Measurements from ENCODE around the gene HINT2.
A peak's percentile ranks its signal among the peaks of the same experiment; 100 is the strongest.

HINT2 gene

GRCh38 chr9:35811381-35812024 is 3.3 kb downstream of the HINT2 start:
- Mint-ChIP-seq H3K27me3 (no peaks in the 10 kb centered on the region), H3K27ac (peak overlapping the region; percentile 91), H3K4me1 (peaks cover 21 to 43% of the 10 kb centered on the region in 2 donors), H3K9me3 (no peaks in the 10 kb centered on the region), H3K4me3 (peak overlapping the region; percentile 83 to 86), H3K36me3 (peaks cover 19 to 21% of the 10 kb centered on the region in 2 donors)
- ATAC-seq (replicated peaks) (no peak), DNase-seq (no peak)

DNA sequence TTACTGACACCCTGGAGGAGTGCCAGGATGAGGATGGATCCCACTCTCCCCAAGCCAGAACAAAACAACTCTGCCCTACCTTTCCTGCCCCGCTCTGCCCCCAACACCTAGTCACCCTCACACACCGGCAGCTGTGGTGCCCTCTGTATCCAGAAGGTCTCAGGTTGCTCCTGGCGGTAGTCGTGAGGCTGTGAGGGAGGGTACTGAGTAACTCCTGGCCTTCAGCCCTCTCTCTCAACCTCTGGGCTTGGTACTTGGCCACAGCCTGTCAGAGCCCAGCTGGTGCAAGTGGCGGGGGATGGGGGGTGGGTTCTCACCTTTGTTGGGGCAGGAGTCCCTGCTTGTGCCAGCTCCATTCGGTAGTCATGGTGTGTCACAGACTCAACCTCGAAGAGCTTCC is 4.7 kb downstream of the HINT2 start:
- Mint-ChIP-seq H3K4me3 (no peak overlapping the region), H3K36me3 (peaks cover 19 to 32% of the 10 kb centered on the region in 2 donors), H3K4me1 (peaks cover 17 to 38% of the 10 kb centered on the region in 2 donors), H3K27ac (no peak overlapping the region), H3K9me3 (no peaks in the 10 kb centered on the region), H3K27me3 (no peaks in the 10 kb centered on the region)
- DNase-seq: no peak
- ATAC-seq (replicated peaks): no peak

GRCh38 chr9:35808433-35808832 is 6.4 kb downstream of the HINT2 start:
- ATAC-seq (replicated peaks): no peak

DNA sequence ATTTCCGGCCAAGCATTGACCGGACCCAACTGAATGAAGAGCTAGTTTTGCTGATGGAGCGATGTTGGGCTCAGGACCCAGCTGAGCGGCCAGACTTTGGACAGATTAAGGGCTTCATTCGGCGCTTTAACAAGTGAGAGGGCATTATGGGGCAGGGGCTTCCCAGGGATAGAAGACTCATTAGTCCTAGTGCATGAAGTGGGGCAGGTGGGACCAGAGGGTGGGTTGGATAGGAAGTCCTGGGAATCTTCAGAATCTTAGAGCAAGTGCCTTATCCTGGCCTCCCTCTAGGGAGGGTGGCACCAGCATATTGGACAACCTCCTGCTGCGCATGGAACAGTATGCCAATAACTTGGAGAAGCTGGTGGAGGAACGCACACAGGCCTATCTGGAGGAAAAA is 8.7 kb downstream of the HINT2 start:
- peaks cover 33 to 48% of the 10 kb centered on the region in 2 donors for H3K36me3 Mint-ChIP-seq
- DNase-seq (no peak), ATAC-seq (replicated peaks) (no peak)
- H3K4me3 Mint-ChIP-seq: no peak overlapping the region
- H3K27me3 Mint-ChIP-seq: no peaks in the 10 kb centered on the region
- no peak overlapping the region for H3K27ac Mint-ChIP-seq
- H3K4me1 Mint-ChIP-seq: peaks cover 2 to 6% of the 10 kb centered on the region in 2 donors
- H3K9me3 Mint-ChIP-seq: no peaks in the 10 kb centered on the region

More at GRCh38 chr9:35808433-35808832, 6.4 kb downstream of the HINT2 start:
- Mint-ChIP-seq H3K4me1 (peaks cover 11 to 28% of the 10 kb centered on the region in 2 donors), H3K9me3 (no peaks in the 10 kb centered on the region), H3K27ac (no peak overlapping the region), H3K36me3 (peaks cover 21 to 36% of the 10 kb centered on the region in 2 donors), H3K27me3 (no peaks in the 10 kb centered on the region), H3K4me3 (no peak overlapping the region)
- no peak for DNase-seq

DNA sequence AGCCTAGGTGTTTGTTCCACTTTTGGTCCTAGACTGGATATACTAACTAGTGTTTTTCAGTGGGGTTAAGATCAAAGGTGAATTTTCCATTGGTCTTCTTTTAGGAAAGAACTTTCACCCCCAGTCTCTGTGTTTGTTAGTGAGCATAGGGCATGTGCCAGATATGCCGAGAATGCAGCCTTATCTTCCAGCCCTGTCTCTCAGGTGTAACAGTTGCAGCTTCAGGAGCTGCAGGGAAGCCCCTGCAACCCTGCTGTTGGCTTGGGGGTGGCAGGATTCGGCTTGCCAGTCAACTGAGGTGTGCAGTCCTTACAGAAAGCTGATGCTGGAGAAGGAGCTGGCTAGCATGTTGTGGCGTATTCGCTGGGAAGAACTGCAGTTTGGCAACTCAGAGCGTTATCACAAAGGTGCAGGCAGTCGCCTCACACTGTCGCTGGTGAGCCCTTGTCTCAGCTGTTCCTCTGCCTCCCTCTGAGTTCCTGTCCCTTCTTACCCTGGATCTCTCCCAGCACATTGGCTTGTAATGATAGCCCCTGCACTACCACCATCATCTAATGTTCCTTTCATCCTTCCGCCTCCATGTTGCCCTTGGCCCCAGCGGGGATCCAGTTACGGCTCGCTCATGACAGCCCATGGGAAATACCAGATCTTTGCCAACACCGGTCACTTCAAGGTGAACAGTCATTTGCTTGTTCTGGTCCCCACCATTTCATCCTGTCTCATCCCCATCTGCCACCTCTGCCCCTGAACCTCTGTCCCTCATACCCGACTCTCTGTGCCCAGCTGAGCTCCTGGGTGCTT is 13.3 kb downstream of the HINT2 start:
- no peak for DNase-seq
- H3K27me3 Mint-ChIP-seq: no peaks in the 10 kb centered on the region
- no peak overlapping the region for H3K4me3 Mint-ChIP-seq
- peaks cover 5 to 6% of the 10 kb centered on the region in 2 donors for H3K4me1 Mint-ChIP-seq
- peaks cover 31 to 47% of the 10 kb centered on the region in 2 donors for H3K36me3 Mint-ChIP-seq
- no peaks in the 10 kb centered on the region for H3K9me3 Mint-ChIP-seq
- ATAC-seq (replicated peaks): no peak
- no peak overlapping the region for H3K27ac Mint-ChIP-seq

DNA sequence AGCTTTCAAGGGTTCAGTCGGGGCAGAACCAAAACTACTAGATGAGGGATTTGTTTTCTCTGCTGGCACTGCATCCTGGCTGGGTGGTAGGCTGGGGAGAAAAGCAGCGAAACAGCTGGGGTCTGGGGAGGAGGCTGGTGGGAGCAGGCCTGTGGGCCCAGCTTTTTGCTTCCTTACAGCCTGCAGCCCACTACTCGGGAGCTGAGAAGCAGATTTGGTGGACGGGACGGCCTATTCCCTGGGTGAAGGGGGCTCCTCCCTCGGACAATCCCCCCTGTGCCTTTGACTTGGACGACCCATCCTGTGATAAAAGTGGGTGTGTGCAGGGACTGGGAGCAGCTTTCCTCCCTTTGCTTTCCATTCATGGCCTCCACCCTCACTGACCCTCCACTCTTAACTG is 14.3 kb downstream of the HINT2 start:
- no peak for ATAC-seq (replicated peaks)
- no peak for DNase-seq
- Mint-ChIP-seq H3K27me3 (no peaks in the 10 kb centered on the region), H3K9me3 (no peaks in the 10 kb centered on the region), H3K36me3 (peaks cover 31 to 43% of the 10 kb centered on the region in 2 donors), H3K4me1 (peaks cover 5 to 6% of the 10 kb centered on the region in 2 donors), H3K4me3 (no peak overlapping the region), H3K27ac (peak overlapping the region; percentile 7)

- H3K27ac Mint-ChIP-seq: peak overlapping the region; percentile 25
- ATAC-seq (replicated peaks): peak; percentile 48 to 60
Measured at GRCh38 chr9:35798658-35799374, 16.0 kb downstream of the HINT2 start.

DNA sequence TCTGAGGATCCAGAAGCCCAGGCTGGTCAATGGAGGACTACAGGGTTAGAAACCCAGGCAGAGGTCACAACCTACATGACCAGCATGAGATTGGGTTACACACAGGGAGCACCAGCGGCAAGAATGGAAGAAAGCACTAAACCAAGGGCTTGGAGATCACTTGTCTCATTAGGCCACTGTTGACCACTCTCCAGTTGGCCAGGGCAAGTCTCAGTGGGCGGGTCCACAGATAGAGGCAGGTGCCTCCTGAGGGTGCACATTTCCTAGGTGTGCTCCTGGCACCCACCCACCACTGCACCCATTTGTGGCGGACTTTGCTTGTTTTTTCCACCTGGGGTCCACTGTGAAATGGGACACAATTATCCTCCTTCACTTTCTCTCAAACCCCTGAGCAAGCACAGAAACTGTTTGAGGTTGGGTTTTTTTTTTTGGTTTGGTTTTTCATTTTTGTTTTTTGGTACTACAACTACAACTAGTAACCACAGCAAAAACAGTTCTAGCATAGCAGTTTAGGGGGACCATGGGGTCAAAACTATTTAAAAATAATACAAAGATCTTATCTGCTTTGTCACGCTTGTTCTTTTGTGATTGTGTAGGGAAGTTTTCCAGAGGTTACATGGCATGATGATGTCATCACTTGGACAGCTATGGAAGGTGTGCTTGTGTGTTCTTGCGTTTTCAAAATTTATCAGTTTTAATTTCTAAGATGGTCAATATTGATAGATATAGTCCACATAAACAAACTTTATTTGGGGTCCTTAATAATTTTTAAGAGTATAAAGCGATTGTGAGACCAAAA is 17.3 kb downstream of the HINT2 start:
- Mint-ChIP-seq H3K36me3 (peaks cover 32 to 41% of the 10 kb centered on the region in 2 donors), H3K9me3 (no peaks in the 10 kb centered on the region), H3K4me3 (no peak overlapping the region), H3K27me3 (no peaks in the 10 kb centered on the region), H3K4me1 (peaks cover 6 to 7% of the 10 kb centered on the region in 2 donors), H3K27ac (no peak overlapping the region)
- DNase-seq (no peak), ATAC-seq (replicated peaks) (no peak)

More at GRCh38 chr9:35798658-35799374, 16.0 kb downstream of the HINT2 start:
- no peaks in the 10 kb centered on the region for H3K27me3 Mint-ChIP-seq
- no peak overlapping the region for H3K4me3 Mint-ChIP-seq
- peaks cover 6 to 7% of the 10 kb centered on the region in 2 donors for H3K4me1 Mint-ChIP-seq
- no peak for DNase-seq
- H3K9me3 Mint-ChIP-seq: no peaks in the 10 kb centered on the region
- peaks cover 30 to 37% of the 10 kb centered on the region in 2 donors for H3K36me3 Mint-ChIP-seq

DNA sequence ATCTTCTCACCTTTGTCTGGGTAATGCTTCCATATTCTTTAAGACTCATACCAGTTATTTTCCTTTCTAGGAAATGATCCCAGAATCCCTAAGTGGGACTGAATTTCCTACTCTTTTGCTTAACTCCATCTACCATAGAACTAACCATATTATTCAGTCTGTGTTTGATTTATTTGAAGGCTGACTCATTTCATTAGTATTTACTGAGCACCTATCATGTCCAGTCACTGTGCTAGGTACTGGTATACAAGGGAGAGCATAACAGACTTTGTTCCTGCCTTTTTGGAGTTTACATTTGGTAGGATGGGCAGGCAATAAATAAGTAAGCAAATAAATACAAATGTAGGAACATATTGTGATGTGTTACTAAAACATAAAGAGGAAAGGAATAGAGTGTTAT is 19.1 kb downstream of the HINT2 start:
- Mint-ChIP-seq H3K27me3 (peaks cover 6% of the 10 kb centered on the region in 2 donors), H3K4me3 (no peak overlapping the region), H3K4me1 (peaks cover 12% of the 10 kb centered on the region in 2 donors), H3K27ac (no peak overlapping the region), H3K9me3 (no peaks in the 10 kb centered on the region), H3K36me3 (peaks cover 22 to 31% of the 10 kb centered on the region in 2 donors)
- no peak for ATAC-seq (replicated peaks)
- DNase-seq: no peak

GRCh38 chr9:35793461-35793860 is 21.4 kb downstream of the HINT2 start:
- Mint-ChIP-seq H3K27me3 (peaks cover 9 to 12% of the 10 kb centered on the region in 2 donors), H3K4me3 (no peak overlapping the region), H3K36me3 (peaks cover 15 to 26% of the 10 kb centered on the region in 2 donors), H3K4me1 (peaks cover 13 to 22% of the 10 kb centered on the region in 2 donors), H3K27ac (no peak overlapping the region), H3K9me3 (no peaks in the 10 kb centered on the region)
- DNase-seq (no peak), ATAC-seq (replicated peaks) (no peak)

DNA sequence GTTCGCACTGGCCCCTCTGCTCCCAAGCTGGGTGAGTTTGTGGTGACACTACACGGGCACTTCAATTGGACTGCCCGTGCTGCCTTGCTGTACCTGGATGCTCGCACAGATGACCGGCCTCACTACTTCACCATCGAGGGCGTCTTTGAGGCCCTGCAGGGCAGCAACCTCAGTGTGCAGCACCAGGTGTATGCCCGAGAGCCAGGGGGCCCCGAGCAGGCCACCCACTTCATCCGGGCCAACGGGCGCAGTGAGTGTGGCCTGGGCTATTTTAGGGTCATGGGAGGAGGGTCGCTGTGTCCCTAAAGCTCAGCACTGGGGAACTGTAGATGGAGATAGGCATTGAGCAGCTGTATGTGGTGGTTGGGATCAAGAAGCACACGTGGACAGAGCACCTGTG is 22.0 kb downstream of the HINT2 start:
- Mint-ChIP-seq H3K27me3 (peaks cover 9 to 12% of the 10 kb centered on the region in 2 donors), H3K9me3 (no peaks in the 10 kb centered on the region), H3K27ac (peak overlapping the region; percentile 60), H3K4me1 (peaks cover 13 to 21% of the 10 kb centered on the region in 2 donors), H3K36me3 (peaks cover 15 to 27% of the 10 kb centered on the region in 2 donors), H3K4me3 (peak overlapping the region in 1 of 2 donors; percentile 31)
- no peak for ATAC-seq (replicated peaks)
- no peak for DNase-seq

DNA sequence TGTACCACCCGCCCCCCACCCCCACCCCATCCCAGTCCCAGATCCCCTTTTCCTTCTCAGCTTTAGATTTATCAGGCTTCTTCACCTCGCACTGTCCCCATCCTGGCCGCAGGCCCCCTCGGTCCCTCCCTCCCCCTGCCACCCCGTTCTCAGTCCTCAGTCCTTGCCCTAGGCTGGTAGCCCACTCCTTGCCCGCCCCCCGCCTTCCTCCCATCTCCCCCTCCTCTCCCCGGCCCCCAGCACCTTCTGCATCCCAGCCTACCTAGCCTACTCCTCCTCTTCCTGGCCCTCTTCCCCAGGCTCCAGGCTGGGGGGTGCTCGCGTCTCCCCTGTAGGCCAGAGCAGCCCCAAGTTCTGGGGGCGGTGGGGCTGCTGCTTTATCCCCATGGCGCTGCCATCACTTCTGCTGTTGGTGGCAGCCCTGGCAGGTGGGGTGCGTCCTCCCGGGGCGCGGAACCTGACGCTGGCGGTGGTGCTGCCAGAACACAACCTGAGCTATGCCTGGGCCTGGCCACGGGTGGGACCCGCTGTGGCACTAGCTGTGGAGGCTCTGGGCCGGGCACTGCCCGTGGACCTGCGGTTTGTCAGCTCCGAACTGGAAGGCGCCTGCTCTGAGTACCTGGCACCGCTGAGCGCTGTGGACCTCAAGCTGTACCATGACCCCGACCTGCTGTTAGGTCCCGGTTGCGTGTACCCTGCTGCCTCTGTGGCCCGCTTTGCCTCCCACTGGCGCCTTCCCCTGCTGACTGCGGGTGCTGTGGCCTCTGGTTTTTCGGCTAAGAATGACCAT is 22.6 kb downstream of the HINT2 start:
- ATAC-seq (replicated peaks) (no peak), DNase-seq (no peak)
- Mint-ChIP-seq H3K27ac (no peak overlapping the region), H3K4me3 (peak overlapping the region in 1 of 2 donors; percentile 31), H3K36me3 (peaks cover 15 to 33% of the 10 kb centered on the region in 2 donors), H3K4me1 (peaks cover 13 to 21% of the 10 kb centered on the region in 2 donors), H3K9me3 (no peaks in the 10 kb centered on the region), H3K27me3 (peaks cover 9 to 12% of the 10 kb centered on the region in 2 donors)

- ATAC-seq (replicated peaks): no peak
- H3K27ac Mint-ChIP-seq: peak within 1 kb of the TSS; percentile 44
- H3K4me1 Mint-ChIP-seq: peaks cover 11 to 21% of the 10 kb centered on the region in 2 donors
- no peaks in the 10 kb centered on the region for H3K9me3 Mint-ChIP-seq
- no peak for DNase-seq
- H3K4me3 Mint-ChIP-seq: peak within 1 kb of the TSS; percentile 73 to 74
- peaks cover 16 to 31% of the 10 kb centered on the region in 2 donors for H3K36me3 Mint-ChIP-seq
- peaks cover 9 to 12% of the 10 kb centered on the region in 2 donors for H3K27me3 Mint-ChIP-seq
Measured at GRCh38 chr9:35791297-35791921, 23.4 kb downstream of the HINT2 start, which contains the start of gene NPR2. Gene NPR2, plus strand, starts transcription at chr9:35791591. Its CDS starts 818 bp downstream, at chr9:35792409.
